Superior temporal gyrus (tissue), 1 donor: ENCODE measurements around the gene MICA.
A peak's percentile ranks its signal among the peaks of the same experiment; 100 is the strongest.
"Not testable (repeated sequence)": the region's sequence is repeated elsewhere in the genome, so short reads cannot be mapped to it uniquely, and the experiment has no call there.

Source experiments
- DNase-seq: peaks from one replicate; pipeline ENCODE4 v3.0.0-alpha.2; 2016; ENCODE audit errors: extremely low spot score

Gene MICA

DNA sequence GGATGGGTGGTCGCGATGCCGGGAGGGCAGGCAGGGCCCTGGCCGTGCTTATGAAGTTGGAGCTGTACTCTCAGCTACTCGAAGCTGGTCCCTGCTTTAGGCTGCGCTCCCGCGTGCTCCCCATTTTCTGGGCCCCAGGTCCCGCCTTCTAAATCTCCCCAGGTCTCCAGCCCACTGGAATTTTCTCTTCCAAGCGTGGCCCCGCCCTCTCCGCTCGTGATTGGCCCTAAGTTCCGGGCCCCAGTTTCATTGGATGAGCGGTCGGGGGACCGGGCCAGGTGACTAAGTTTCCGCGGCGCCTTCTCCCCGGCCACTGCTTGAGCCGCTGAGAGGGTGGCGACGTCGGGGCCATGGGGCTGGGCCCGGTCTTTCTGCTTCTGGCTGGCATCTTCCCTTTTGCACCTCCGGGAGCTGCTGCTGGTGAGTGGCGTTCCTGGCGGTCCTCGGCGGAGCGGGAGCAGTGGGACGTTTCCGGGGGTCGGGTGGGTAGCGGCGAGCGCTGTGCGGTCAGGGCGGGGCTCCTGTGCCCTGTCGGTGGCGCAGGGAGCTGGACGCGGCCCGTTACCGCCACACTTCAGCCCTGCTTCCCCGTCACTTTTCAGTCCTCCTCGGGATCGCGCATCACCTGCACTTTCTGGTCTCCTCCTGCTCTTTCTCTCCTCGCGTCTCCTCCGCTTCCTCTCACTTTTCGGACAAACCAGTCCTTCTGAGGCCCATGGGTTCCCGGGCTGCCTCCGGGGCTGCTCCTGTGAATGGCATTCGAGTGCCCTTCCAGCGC lies at the start of gene MICA:
MICA (plus strand) TSS at position 313 of the 778 bp plus-strand sequence; CDS start at position 351, 38 bp downstream.
- peak; percentile 72 for DNase-seq

DNA sequence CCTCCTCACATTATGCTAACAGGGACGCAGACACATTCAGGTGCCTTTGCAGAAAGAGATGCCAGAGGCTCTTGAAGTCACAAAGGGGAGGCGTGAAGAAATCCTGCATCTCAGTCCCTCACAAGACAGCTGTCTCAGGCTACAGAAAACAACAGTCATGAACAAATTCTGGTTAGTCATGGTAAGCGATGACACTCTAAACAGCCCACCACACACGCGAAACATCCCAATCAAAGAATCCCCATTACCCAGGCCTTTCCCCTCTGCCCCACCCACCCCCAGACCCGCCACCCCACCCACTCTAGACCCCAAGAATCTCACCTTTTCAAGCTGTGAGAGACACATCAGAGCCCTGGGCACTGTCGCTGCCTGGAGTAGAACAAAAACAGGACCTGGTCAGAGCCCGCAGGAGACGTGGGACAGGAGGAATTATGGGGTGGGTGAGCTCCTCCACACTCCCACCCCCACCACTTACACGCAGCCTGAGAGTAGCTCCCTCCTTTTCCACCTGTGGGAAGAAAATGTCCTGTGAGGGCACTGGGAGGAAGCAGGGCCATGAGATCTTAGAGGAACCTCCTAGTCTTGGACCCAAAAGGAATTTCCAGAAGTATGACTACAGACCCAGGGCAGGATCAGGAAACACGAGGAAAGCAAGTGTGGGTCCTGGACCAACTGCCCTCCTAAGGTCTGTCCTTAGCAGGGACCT lies 49.1 kb upstream of the MICA start:
- DNase-seq = no peak

DNA sequence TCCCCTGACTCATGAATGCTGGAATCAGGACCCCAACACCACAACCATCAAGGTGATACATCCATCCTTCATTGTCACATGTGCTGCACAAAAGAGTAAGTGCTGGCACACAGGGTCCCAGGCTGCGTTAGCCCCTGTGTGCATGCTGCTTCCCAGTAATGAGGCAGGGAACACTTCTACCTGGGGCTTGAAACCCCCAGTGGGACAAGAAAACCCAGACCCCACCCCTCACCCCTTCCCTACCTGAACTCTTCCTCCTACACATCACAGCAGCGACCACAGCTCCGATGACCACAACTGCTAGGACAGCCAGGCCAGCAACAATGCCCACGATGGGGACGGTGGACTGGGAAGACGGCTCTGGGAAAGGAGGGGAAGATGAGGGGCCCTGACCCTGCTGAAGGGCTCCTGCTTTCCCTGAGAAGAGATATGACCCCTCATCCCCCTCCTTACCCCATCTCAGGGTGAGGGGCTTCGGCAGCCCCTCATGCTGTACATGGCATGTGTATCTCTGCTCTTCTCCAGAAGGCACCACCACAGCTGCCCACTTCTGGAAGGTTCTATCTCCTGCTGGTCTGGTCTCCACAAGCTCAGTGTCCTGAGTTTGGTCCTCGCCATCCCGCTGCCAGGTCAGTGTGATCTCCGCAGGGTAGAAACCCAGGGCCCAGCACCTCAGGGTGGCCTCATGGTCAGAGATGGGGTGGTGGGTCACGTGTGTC lies 48.4 kb upstream of the MICA start:
- no peak for DNase-seq

- DNase-seq = no peak
Observed at GRCh38 chr6:31355583-31355948, 47.8 kb upstream of the MICA start.

- no peak for DNase-seq
Observed at GRCh38 chr6:31356216-31356945, 47.0 kb upstream of the MICA start.

GRCh38 chr6:31356946-31357466 lies 46.4 kb upstream of the MICA start, which contains the start of gene HLA-B:
Gene HLA-B (minus strand): TSS chr6:31357179. CDS start chr6:31357158, 21 bp downstream.
- DNase-seq = peak; percentile 87

GRCh38 chr6:31357886-31358285 lies 45.5 kb upstream of the MICA start:
- DNase-seq = no peak

DNA sequence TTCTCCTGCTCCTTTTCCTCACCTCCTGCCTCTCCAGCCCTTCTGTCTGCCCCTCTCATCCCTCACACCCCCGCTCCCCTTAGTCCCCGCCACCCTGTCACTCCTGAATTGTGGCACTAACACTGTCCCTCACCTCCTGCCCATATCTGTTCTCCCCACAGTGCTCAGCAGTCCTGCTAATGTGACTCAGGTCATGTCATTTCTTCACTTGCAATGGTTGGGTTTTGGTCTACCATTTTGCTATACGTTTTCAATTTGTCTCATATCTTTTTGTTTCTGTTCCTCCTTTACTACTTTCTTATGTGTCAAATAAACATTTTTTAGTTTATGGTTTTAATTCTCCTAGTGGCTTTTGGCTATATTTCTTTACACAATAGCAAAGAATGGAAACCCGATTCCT lies 45.1 kb upstream of the MICA start:
- no peak for DNase-seq

GRCh38 chr6:31359581-31359980 lies 43.8 kb upstream of the MICA start:
- DNase-seq = no peak

DNA sequence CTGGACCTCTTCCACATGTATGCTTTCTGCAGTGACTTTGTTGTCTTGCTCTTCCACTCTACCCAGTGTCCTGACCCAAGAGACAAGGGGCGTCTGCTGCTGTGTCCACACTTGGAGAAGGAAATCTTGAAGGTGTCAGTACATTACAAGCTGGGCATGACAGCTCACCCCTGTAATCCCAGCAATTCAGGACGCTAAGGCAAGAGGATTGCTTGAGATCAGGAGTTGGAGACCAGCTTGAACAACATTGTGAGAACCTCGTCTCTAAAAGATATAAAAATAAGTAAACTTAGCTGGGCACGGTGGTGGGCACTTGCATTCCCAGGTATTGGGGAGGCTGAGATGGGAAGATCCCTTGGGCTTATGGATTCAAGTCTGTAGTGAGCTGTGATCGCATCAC lies 40.6 kb upstream of the MICA start:
- DNase-seq = no peak

DNA sequence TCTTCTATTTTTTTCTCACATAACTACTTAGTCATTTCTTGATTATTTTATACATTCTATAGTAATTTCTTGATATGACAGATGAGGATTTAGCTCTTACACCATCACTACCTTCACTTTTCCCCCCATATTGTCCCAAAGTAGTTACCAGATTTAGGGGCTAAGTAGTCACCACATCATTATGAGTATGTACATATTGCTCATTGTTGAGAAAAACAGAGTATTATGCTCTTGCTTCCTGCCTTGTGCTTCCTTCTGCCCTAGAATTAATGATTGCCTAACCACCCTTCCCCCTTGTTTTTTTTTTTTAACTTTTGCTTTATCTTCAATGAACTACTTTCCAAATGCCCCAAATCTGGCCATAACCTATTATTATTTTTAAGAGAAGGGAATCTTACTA lies 39.6 kb upstream of the MICA start:
- DNase-seq = no peak

GRCh38 chr6:31365864-31366263 lies 37.5 kb upstream of the MICA start:
- DNase-seq = no peak

- DNase-seq = peak; percentile 94
Observed at GRCh38 chr6:31366693-31367470, 36.5 kb upstream of the MICA start.

GRCh38 chr6:31368461-31368860 lies 34.9 kb upstream of the MICA start:
- DNase-seq = no peak

DNA sequence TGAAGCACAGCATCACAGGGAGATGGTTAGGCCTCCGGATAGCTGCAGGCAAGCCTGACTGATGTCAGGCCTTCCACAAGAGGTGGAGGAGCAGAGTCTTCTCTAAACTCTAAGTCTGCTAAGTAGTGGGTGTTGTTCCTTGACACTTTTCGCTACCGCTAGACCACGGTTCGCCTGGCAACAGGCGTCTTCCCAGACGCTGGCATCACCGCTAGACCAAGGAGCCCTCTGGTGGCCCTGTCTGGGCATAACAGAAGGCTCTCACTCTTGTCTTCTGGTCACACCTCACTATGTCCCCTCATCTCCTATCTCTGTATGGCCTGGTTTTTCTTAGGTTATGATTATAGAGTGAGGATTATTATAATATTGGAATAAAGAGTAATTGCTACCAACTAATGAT lies 29.3 kb upstream of the MICA start:
- not testable (repeated sequence) for DNase-seq

DNA sequence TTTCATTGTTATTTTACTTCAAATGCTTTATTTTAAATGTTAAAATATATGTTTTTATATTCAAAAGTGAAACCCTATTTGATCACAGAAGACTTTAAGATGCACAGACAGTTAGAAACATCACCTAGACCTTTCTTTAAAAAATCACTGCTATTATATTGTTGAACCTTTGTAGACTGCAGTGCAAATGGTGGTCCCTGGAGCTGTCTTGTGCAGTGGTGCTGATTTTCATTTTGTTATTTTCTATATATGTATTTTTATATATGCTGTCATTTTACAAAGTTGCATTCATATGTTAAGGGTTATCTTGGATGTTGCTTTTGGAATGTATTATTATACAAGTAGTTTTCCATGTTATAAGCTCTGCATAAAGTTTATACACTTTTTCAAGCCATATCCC lies 27.7 kb upstream of the MICA start:
- DNase-seq = no peak

DNA sequence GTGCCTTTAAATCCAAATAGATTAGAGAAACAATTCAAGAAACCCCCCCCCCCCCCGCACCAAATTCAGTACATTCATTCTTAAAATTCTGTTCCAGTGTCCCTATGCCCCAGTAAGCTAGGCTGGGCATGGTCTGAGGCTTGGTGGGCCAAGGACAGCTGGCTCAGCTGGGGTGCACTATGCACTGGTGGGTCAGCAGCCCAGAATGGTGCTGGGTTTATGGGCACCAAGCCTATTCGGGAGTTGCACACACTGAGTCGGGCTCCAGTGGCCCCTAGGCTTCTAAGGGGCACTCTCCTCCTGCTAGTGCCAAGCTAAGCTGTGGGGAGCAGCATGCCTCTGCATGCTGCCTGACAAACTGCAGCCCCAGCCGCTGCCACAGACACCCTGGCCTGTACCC lies 26.4 kb upstream of the MICA start:
- DNase-seq = no peak

GRCh38 chr6:31378062-31378720 lies 25.2 kb upstream of the MICA start:
- DNase-seq = no peak

- DNase-seq = no peak
Observed at GRCh38 chr6:31378721-31379103, 24.7 kb upstream of the MICA start.

DNA sequence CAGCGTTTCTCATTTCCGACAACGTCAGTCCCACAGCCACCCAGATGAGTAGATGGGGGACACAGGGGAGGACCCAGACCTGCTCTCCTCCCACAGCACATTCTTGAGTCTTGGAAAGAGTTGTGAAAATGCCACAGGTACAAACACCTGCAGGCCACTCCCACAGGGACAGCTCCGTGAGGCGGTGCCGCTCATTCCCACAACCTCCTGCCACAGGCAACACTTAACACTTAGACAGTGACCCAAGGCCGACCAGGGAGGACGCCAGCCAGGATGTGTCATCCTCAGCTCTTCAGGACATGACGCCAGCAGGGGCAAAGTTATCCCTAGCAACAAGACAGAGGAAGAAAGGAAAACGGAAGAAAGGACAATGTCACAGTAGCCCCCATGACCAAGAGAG lies 23.5 kb upstream of the MICA start:
- no peak for DNase-seq
